Neural cell (in vitro differentiated cells): ENCODE data around the gene ITGA5.

Experiments
- EP300 ChIP-seq: fragments of 450-650 bp; conservative IDR thresholded peaks from 2 replicates; pipeline ENCODE4 v1.6.1; 2014; ENCODE audit warnings: antibody characterized with exemption, mild to moderate bottlenecking, moderate library complexity; ENCODE audit not compliant: poor library complexity, severe bottlenecking
- EZH2 ChIP-seq: fragments of 200-600, 300-800 bp; shearing (Covaris generic), sonication (generic); IDR thresholded peaks from 2 replicates; pipeline ENCODE4 v1.6.1; 2014; ENCODE audit warnings: antibody characterized with exemption, low read length, borderline replicate concordance, mild to moderate bottlenecking; ENCODE audit not compliant: insufficient read depth, poor library complexity, severe bottlenecking
- TAF1 ChIP-seq: IDR thresholded peaks from 2 replicates; pipeline ENCODE4 v1.6.1; 2012; ENCODE audit warnings: low read depth
- TF ChIP-seq, protein P1 (sequence below): fragments of 450-650 bp; IDR thresholded peaks from 2 replicates; pipeline ENCODE4 v1.5.1; 2014; ENCODE audit warnings: antibody characterized with exemption, mild to moderate bottlenecking, moderate library complexity; ENCODE audit not compliant: poor library complexity, severe bottlenecking

DNA sequence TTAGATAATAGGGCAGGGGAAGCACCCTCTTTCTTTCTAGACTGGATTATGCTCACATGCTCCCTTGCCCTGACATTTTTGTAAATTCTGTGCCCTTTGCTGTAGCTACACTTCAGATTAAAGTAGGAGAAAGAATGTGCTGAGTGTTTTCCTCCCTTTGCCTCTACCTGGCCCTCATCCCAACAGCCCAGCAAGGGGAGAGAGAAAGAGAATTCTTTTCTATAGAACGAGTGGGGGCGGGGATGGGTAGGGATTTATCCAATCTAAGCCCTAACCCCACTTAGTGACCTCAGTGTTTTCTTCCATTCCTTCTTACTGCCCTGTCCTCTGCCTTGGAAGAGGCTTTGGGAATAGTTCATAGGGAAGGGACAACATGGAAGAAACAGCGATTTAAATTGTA lies 68.3 kb downstream of the ITGA5 start:
- TF ChIP-seq, protein P1, sequence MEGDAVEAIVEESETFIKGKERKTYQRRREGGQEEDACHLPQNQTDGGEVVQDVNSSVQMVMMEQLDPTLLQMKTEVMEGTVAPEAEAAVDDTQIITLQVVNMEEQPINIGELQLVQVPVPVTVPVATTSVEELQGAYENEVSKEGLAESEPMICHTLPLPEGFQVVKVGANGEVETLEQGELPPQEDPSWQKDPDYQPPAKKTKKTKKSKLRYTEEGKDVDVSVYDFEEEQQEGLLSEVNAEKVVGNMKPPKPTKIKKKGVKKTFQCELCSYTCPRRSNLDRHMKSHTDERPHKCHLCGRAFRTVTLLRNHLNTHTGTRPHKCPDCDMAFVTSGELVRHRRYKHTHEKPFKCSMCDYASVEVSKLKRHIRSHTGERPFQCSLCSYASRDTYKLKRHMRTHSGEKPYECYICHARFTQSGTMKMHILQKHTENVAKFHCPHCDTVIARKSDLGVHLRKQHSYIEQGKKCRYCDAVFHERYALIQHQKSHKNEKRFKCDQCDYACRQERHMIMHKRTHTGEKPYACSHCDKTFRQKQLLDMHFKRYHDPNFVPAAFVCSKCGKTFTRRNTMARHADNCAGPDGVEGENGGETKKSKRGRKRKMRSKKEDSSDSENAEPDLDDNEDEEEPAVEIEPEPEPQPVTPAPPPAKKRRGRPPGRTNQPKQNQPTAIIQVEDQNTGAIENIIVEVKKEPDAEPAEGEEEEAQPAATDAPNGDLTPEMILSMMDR: no peak
- TF ChIP-seq TAF1 (no peak), EP300 (no peak), EZH2 (no peak)
